OCI-LY7 (cell line): ENCODE data around the gene GSS. TPM values are rescaled to one million over a fixed set of nuclear protein-coding genes. Genes with fewer than 3 reads are reported as not detected.
A peak's percentile ranks its signal among the peaks of the same experiment; 100 is the strongest.

Source experiments
- BruUV-seq: library from RNA; stranded (reverse); fragments of 400-500 nt; replicated peaks from 2 replicates; lab custom pipeline; 2021; lab: Mats Ljungman, UMichigan
- CTCF ChIA-PET: fragments of 300-600 bp; sonication (Branson Sonifier 250); formaldehyde crosslinking; loops from one replicate; lab custom pipeline; 2022; ENCODE audit warnings: antibody characterized with exemption; ENCODE audit not compliant: unreplicated experiment; lab: Charles Lee
- POLR2A ChIA-PET: fragments of 300-600 bp; sonication (Branson Sonifier 250); formaldehyde crosslinking; loops from one replicate; lab custom pipeline; 2022; ENCODE audit warnings: antibody characterized with exemption; lab: Charles Lee
- DNase-seq: peaks from one replicate; pipeline ENCODE4 v3.0.0-alpha.2; 2015; ENCODE audit warnings: low spot score
- H2AFZ ChIP-seq: fragments of 200-600 bp; sonication (generic), shearing (Covaris generic); 2 replicates; pipeline ENCODE4 v1.6.1; 2014; ENCODE audit warnings: mild to moderate bottlenecking, antibody characterized with exemption, low read length, moderate library complexity
- H3K27ac ChIP-seq: fragments of 200-600 bp; sonication (generic); 2 replicates; pipeline ENCODE4 v1.5.1; 2014; ENCODE audit warnings: mixed run types, low read depth, mild to moderate bottlenecking, moderate library complexity, low read length, inconsistent platforms; ENCODE audit not compliant: poor library complexity, severe bottlenecking
- H3K36me3 ChIP-seq: fragments of 200-600 bp; sonication (generic); 2 replicates; pipeline ENCODE4 v1.6.1; 2014; ENCODE audit warnings: mild to moderate bottlenecking, antibody characterized with exemption, low read length, moderate library complexity, mixed read lengths; ENCODE audit not compliant: insufficient read depth
- H3K4me1 ChIP-seq: fragments of 200-600 bp; sonication (generic); 2 replicates; pipeline ENCODE4 v1.5.1; 2014; ENCODE audit warnings: mild to moderate bottlenecking, low read length; ENCODE audit not compliant: insufficient read depth, poor library complexity, severe bottlenecking
- H3K4me2 ChIP-seq: fragments of 200-600 bp; sonication (generic); 2 replicates; pipeline ENCODE4 v1.6.1; 2014; ENCODE audit warnings: mild to moderate bottlenecking, low read length
- H3K4me3 ChIP-seq: fragments of 200-600 bp; sonication (generic); 2 replicates; pipeline ENCODE4 v1.5.1; 2014; ENCODE audit warnings: mild to moderate bottlenecking, low read depth, low read length; ENCODE audit not compliant: poor library complexity, severe bottlenecking
- H3K79me2 ChIP-seq: fragments of 200-600 bp; sonication (generic); 2 replicates; pipeline ENCODE4 v1.6.1; 2016; ENCODE audit warnings: low read depth, mild to moderate bottlenecking, low read length, moderate library complexity, mixed read lengths; ENCODE audit not compliant: insufficient read depth
- H3K9me2 ChIP-seq: fragments of 200-600 bp; sonication (generic); 2 replicates; pipeline ENCODE4 v1.6.1; 2016; ENCODE audit warnings: mild to moderate bottlenecking, low read length, mixed read lengths; ENCODE audit not compliant: insufficient read depth
- H3K9me3 ChIP-seq: fragments of 200-600 bp; sonication (generic); 2 replicates; pipeline ENCODE4 v1.6.1; 2014; ENCODE audit warnings: mild to moderate bottlenecking, mixed run types, low read length, mixed read lengths
- H4K20me1 ChIP-seq: fragments of 200-600 bp; sonication (generic); 2 replicates; pipeline ENCODE4 v1.6.1; 2014; ENCODE audit warnings: mild to moderate bottlenecking, antibody characterized with exemption, low read length, moderate library complexity, mixed read lengths; ENCODE audit not compliant: insufficient read depth
- EZH2phosphoT487 ChIP-seq: fragments of 200-600 bp; sonication (generic); IDR thresholded peaks from 2 replicates; pipeline ENCODE4 v1.6.1; 2018; ENCODE audit warnings: low read depth, borderline replicate concordance, mild to moderate bottlenecking, mixed run types, antibody characterized with exemption, low read length, moderate library complexity, mixed read lengths
- intact Hi-C: fragments of 100-400 bp; cut with micrococcal nuclease; formaldehyde crosslinking; loops from one replicate; pipeline ENCODE4 v1.10.0; 2022; ENCODE audit not compliant: unreplicated experiment
- total RNA-seq, 2 experiments: library from RNA; depleted of rRNA in 1 of 2; stranded (reverse); fragments of >200 nt in 1 of 2; shearing (Covaris generic) in 1 of 2; gene quantifications; 2 replicates each; pipeline ENCODE4 v1.2.3, GENCODE V29; 2014 to 2022
- TF ChIP-seq, protein P1 (sequence below): fragments of 200-600 bp; sonication (generic); conservative IDR thresholded peaks from 2 replicates; pipeline ENCODE4 v1.5.1; 2014; ENCODE audit warnings: mild to moderate bottlenecking, antibody characterized with exemption, low read length, moderate library complexity, mixed read lengths

GSS gene
- total RNA-seq, 2 experiments from 2014 or later = 78.7 to 91.4 TPM

DNA sequence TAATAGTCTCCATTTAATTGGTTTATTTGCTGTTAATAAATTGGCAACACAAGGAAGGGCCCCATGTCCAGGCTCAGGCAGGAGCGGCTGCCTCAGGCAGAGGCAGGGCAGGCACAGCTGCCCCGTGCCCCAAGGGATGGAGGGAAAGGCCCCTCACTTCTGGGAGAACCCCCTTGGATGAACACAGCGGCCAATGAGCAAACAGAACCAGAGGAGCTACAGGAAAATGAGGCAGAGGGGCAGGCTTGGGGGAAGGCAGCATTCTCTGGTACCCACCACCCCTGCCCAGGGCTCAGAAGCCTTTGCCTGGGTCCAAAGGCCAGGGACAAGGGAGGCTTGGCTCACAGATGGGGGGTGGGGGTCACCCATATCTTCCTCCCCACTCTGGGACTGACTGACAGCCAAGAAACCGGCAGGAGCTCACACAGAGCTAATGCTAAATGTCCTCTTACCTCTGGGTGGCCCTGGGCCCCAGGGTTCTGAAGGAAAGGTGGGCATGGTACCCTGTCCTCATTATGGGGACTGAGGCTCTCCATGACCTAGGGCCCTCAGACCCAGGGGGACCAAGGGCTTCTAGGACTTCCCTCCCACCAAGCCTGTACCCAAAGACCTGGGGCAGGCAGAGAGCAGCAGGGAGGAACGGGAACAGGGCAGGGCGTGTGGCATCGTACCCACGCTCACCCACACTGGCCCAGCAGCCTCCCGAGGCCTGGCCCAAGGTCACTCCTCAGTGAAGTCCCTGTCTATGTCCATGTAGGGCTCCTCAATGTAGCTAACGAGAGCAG lies 47.0 kb upstream of the GSS start:
- ChIA-PET CTCF (interaction anchor here (0.6 kb wide), 1 partner anchor 127 kb away, joined by 3 read pairs; no protein-coding TSS in a partner anchor), POLR2A (no interaction called here)
- intact Hi-C loops = loop anchor here (1.0 kb wide), 1 partner anchor 128 kb away; no protein-coding TSS in a partner anchor
- no peak overlapping the region for H3K27ac ChIP-seq
- H4K20me1 ChIP-seq = no peaks in the 10 kb centered on the region
- TF ChIP-seq EZH2phosphoT487 = no peak
- TF ChIP-seq, protein P1, sequence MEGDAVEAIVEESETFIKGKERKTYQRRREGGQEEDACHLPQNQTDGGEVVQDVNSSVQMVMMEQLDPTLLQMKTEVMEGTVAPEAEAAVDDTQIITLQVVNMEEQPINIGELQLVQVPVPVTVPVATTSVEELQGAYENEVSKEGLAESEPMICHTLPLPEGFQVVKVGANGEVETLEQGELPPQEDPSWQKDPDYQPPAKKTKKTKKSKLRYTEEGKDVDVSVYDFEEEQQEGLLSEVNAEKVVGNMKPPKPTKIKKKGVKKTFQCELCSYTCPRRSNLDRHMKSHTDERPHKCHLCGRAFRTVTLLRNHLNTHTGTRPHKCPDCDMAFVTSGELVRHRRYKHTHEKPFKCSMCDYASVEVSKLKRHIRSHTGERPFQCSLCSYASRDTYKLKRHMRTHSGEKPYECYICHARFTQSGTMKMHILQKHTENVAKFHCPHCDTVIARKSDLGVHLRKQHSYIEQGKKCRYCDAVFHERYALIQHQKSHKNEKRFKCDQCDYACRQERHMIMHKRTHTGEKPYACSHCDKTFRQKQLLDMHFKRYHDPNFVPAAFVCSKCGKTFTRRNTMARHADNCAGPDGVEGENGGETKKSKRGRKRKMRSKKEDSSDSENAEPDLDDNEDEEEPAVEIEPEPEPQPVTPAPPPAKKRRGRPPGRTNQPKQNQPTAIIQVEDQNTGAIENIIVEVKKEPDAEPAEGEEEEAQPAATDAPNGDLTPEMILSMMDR = peak; percentile 38; the same call in 1 of the 2 replicates
- no peaks in the 10 kb centered on the region for H3K9me3 ChIP-seq
- DNase-seq = no peak
- H3K36me3 ChIP-seq = peaks cover 54% of the 10 kb centered on the region
- BruUV-seq = no TSS peak
- no peak overlapping the region for H3K4me3 ChIP-seq
- no peak overlapping the region for H2AFZ ChIP-seq
- H3K4me2 ChIP-seq = no peak overlapping the region
- H3K4me1 ChIP-seq = peaks cover 13% of the 10 kb centered on the region
- no peaks in the 10 kb centered on the region for H3K79me2 ChIP-seq
- H3K9me2 ChIP-seq = no peaks in the 10 kb centered on the region

GRCh38 chr20:35001596-35002362 lies 46.2 kb upstream of the GSS start:
- Histone ChIP-seq H3K79me2 (no peaks in the 10 kb centered on the region), H2AFZ (no peak overlapping the region), H3K4me3 (no peak overlapping the region), H3K27ac (no peak overlapping the region), H4K20me1 (no peaks in the 10 kb centered on the region), H3K9me2 (no peaks in the 10 kb centered on the region), H3K9me3 (no peaks in the 10 kb centered on the region), H3K36me3 (peaks cover 46% of the 10 kb centered on the region), H3K4me2 (no peak overlapping the region), H3K4me1 (peaks cover 13% of the 10 kb centered on the region)
- no TSS peak for BruUV-seq
- intact Hi-C loops = loop anchor here (1.0 kb wide), 1 partner anchor 127 kb away; no protein-coding TSS in a partner anchor
- ChIA-PET POLR2A (interaction anchor here (0.6 kb wide), 1 partner anchor 27 kb away, joined by 3 read pairs; no protein-coding TSS in a partner anchor), CTCF (interaction anchor here (0.5 to 0.8 kb wide), 2 partner anchors 132 to 205 kb away, joined by 3 read pairs; no protein-coding TSS in a partner anchor)
- peak; percentile 31 for DNase-seq
- TF ChIP-seq EZH2phosphoT487 = no peak
- TF ChIP-seq, protein P1 = peak; percentile 70
